ENCODE results near the gene YIF1B.

Gene YIF1B

GRCh38 chr19:38306236-38306635, 9.5 kb downstream of the YIF1B start:
- Histone ChIP-seq H4K20me1 (ENCODE audit: insufficient read depth) (no peaks in the 10 kb centered on the region), H3K79me2 (ENCODE audit: insufficient read depth, low read depth) (no peaks in the 10 kb centered on the region), H2AFZ (ENCODE audit: low read depth) (no peak overlapping the region), H3K4me3 (IDR thresholded peaks at IDR 0.05; ENCODE audit: insufficient read depth, low read depth, low read length) (no peak overlapping the region), H3K9ac (no peak overlapping the region), H3K4me1 (ENCODE audit: low read depth, poor library complexity, severe bottlenecking) (no peaks in the 10 kb centered on the region), H3K27me3 (ENCODE audit: insufficient read depth, low read depth) (no peaks in the 10 kb centered on the region), H3K27ac (no peak overlapping the region), H3K4me2 (no peak overlapping the region), H3K36me3 (ENCODE audit: insufficient read depth) (no peaks in the 10 kb centered on the region)
- TF ChIP-seq CTCF (conservative IDR thresholded peaks at IDR 0.05; ENCODE audit: low read depth, low read length) = no peak

GRCh38 chr19:38304866-38305429, 10.8 kb downstream of the YIF1B start:
- no peaks in the 10 kb centered on the region for H3K79me2 ChIP-seq (ENCODE audit: insufficient read depth, low read depth)
- H3K27ac ChIP-seq = no peak overlapping the region
- no peaks in the 10 kb centered on the region for H3K4me1 ChIP-seq (ENCODE audit: low read depth, poor library complexity, severe bottlenecking)
- no peaks in the 10 kb centered on the region for H4K20me1 ChIP-seq (ENCODE audit: insufficient read depth)
- no peaks in the 10 kb centered on the region for H3K36me3 ChIP-seq (ENCODE audit: insufficient read depth)
- H3K27me3 ChIP-seq (ENCODE audit: insufficient read depth, low read depth) = no peaks in the 10 kb centered on the region
- no peak overlapping the region for H3K4me3 ChIP-seq (IDR thresholded peaks at IDR 0.05; ENCODE audit: insufficient read depth, low read depth, low read length)
- no peak overlapping the region for H3K9ac ChIP-seq
- H2AFZ ChIP-seq (ENCODE audit: low read depth) = no peak overlapping the region
- TF ChIP-seq CTCF (conservative IDR thresholded peaks at IDR 0.05; ENCODE audit: low read depth, low read length) = no peak
- H3K4me2 ChIP-seq = no peak overlapping the region

- Histone ChIP-seq H3K27ac (no peak overlapping the region), H3K9ac (no peak overlapping the region), H2AFZ (ENCODE audit: low read depth) (no peak overlapping the region), H4K20me1 (ENCODE audit: insufficient read depth) (no peaks in the 10 kb centered on the region), H3K4me3 (IDR thresholded peaks at IDR 0.05; ENCODE audit: insufficient read depth, low read depth, low read length) (no peak overlapping the region), H3K36me3 (ENCODE audit: insufficient read depth) (no peaks in the 10 kb centered on the region), H3K4me2 (no peak overlapping the region), H3K79me2 (ENCODE audit: insufficient read depth, low read depth) (no peaks in the 10 kb centered on the region), H3K4me1 (ENCODE audit: low read depth, poor library complexity, severe bottlenecking) (no peaks in the 10 kb centered on the region), H3K27me3 (ENCODE audit: insufficient read depth, low read depth) (no peaks in the 10 kb centered on the region)
- TF ChIP-seq CTCF (conservative IDR thresholded peaks at IDR 0.05; ENCODE audit: low read depth, low read length) = no peak
Measured at GRCh38 chr19:38304352-38304865, 11.3 kb downstream of the YIF1B start.

GRCh38 chr19:38303517-38304351, 12.0 kb downstream of the YIF1B start, which contains the start of gene C19orf33:
Gene C19orf33, plus strand, starts transcription at chr19:38304251. Its CDS starts 11 bp downstream, at chr19:38304262.
- TF ChIP-seq CTCF (conservative IDR thresholded peaks at IDR 0.05; ENCODE audit: low read depth, low read length) = no peak
- no peak within 1 kb of the TSS for H3K27ac ChIP-seq
- H2AFZ ChIP-seq (ENCODE audit: low read depth) = no peak within 1 kb of the TSS
- no peaks in the 10 kb centered on the region for H4K20me1 ChIP-seq (ENCODE audit: insufficient read depth)
- H3K4me3 ChIP-seq (IDR thresholded peaks at IDR 0.05; ENCODE audit: insufficient read depth, low read depth, low read length) = no peak within 1 kb of the TSS
- H3K79me2 ChIP-seq (ENCODE audit: insufficient read depth, low read depth) = no peaks in the 10 kb centered on the region
- H3K4me2 ChIP-seq = no peak within 1 kb of the TSS
- no peaks in the 10 kb centered on the region for H3K27me3 ChIP-seq (ENCODE audit: insufficient read depth, low read depth)
- H3K9ac ChIP-seq = no peak within 1 kb of the TSS
- no peaks in the 10 kb centered on the region for H3K4me1 ChIP-seq (ENCODE audit: low read depth, poor library complexity, severe bottlenecking)
- H3K36me3 ChIP-seq (ENCODE audit: insufficient read depth) = no peaks in the 10 kb centered on the region
